WTC11 (cell line): ENCODE measurements around the gene HDAC6. TPM values are rescaled to one million over a fixed set of nuclear protein-coding genes. Genes with fewer than 3 reads are reported as not detected.

Experiments used
- ATAC-seq: fragments of 200-7000 bp; cut with Tn5 transposase; 2 replicates; pipeline ENCODE4 v1.10.0; 2021; ENCODE audit warnings: mild to moderate bottlenecking, moderate library complexity
- CTCF ChIA-PET: fragments of 300-600 bp; sonication (Branson Sonifier 250); formaldehyde crosslinking; loops from one replicate; lab custom pipeline; 2021; ENCODE audit warnings: antibody characterized with exemption; lab: Charles Lee
- POLR2A ChIA-PET: fragments of 350-600 bp; sonication (Branson Sonifier 250); formaldehyde crosslinking; loops from one replicate; lab custom pipeline; 2021; ENCODE audit warnings: antibody characterized with exemption; lab: Charles Lee
- DNase-seq: peaks from one replicate; pipeline ENCODE4 v3.0.0; 2021; ENCODE audit warnings: low spot score
- H3K27ac Mint-ChIP-seq: 2 replicates; pipeline ENCODE4 v1.8.0; 2021; ENCODE audit warnings: mixed read lengths
- H3K27me3 Mint-ChIP-seq: 2 replicates; pipeline ENCODE4 v1.8.0; 2021; ENCODE audit warnings: low read depth, mild to moderate bottlenecking, moderate library complexity, mixed read lengths
- H3K36me3 Mint-ChIP-seq: 2 replicates; pipeline ENCODE4 v1.8.0; 2021; ENCODE audit warnings: mixed read lengths
- H3K4me1 Mint-ChIP-seq: 2 replicates; pipeline ENCODE4 v1.8.0; 2022; ENCODE audit warnings: mixed read lengths
- H3K4me3 Mint-ChIP-seq: 2 replicates; pipeline ENCODE4 v1.8.0; 2021; ENCODE audit warnings: mild to moderate bottlenecking, moderate library complexity, mixed read lengths
- H3K9me3 Mint-ChIP-seq: 2 replicates; pipeline ENCODE4 v1.8.0; 2021; ENCODE audit warnings: mixed read lengths
- AFF4 ChIP-seq: sonication (generic); formaldehyde crosslinking; IDR thresholded peaks from 2 replicates; pipeline ENCODE4 v1.8.1; 2023; ENCODE audit warnings: mild to moderate bottlenecking, missing genetic modification reagents, borderline replicate concordance
- ATF2 ChIP-seq: sonication (generic); formaldehyde crosslinking; IDR thresholded peaks from 2 replicates; pipeline ENCODE4 v1.8.1; 2022; ENCODE audit warnings: low read depth, missing genetic modification reagents, borderline replicate concordance
- ATF3 ChIP-seq: sonication (generic); formaldehyde crosslinking; conservative IDR thresholded peaks from 2 replicates; pipeline ENCODE4 v1.8.1; 2022; ENCODE audit warnings: mild to moderate bottlenecking, missing genetic modification reagents
- CBFB ChIP-seq: sonication (generic); formaldehyde crosslinking; IDR thresholded peaks from 2 replicates; pipeline ENCODE4 v1.8.1; 2022; ENCODE audit warnings: mild to moderate bottlenecking, low read depth, missing genetic modification reagents
- E2F4 ChIP-seq: sonication (generic); formaldehyde crosslinking; IDR thresholded peaks from 2 replicates; pipeline ENCODE4 v1.8.1; 2022; ENCODE audit warnings: low read depth, mild to moderate bottlenecking, moderate library complexity, missing genetic modification reagents, borderline replicate concordance
- IRF2 ChIP-seq: sonication (generic); formaldehyde crosslinking; IDR thresholded peaks from 2 replicates; pipeline ENCODE4 v1.8.0; 2022; ENCODE audit warnings: low read depth, missing genetic modification reagents, borderline replicate concordance
- MAX ChIP-seq: sonication (generic); formaldehyde crosslinking; IDR thresholded peaks from 2 replicates; pipeline ENCODE4 v1.8.0; 2022; ENCODE audit warnings: mild to moderate bottlenecking, missing genetic modification reagents
- PREB ChIP-seq: sonication (generic); formaldehyde crosslinking; IDR thresholded peaks from 2 replicates; pipeline ENCODE4 v1.8.1; 2022; ENCODE audit warnings: mild to moderate bottlenecking, missing genetic modification reagents, moderate library complexity, borderline replicate concordance
- ZBTB43 ChIP-seq: sonication (generic); formaldehyde crosslinking; IDR thresholded peaks from 2 replicates; pipeline ENCODE4 v1.8.1; 2023; ENCODE audit warnings: mild to moderate bottlenecking, missing genetic modification reagents
- ZNF232 ChIP-seq: sonication (generic); formaldehyde crosslinking; IDR thresholded peaks from 2 replicates; pipeline ENCODE4 v1.8.0; 2022; ENCODE audit warnings: mild to moderate bottlenecking, missing genetic modification reagents
- ZNF317 ChIP-seq: sonication (generic); formaldehyde crosslinking; IDR thresholded peaks from 2 replicates; pipeline ENCODE4 v1.8.1; 2023; ENCODE audit warnings: low read depth, mild to moderate bottlenecking, moderate library complexity, missing genetic modification reagents, borderline replicate concordance
- ZNF532 ChIP-seq: fragments of 250-450 bp; sonication (Bioruptor Pico); IDR thresholded peaks from 2 replicates; pipeline ENCODE4 v1.9.0; 2021; ENCODE audit warnings: mild to moderate bottlenecking, borderline replicate concordance
- total RNA-seq: library from RNA; stranded (reverse); gene quantifications from 3 replicates; pipeline ENCODE4 v1.2.3, GENCODE V29; 2021

HDAC6 gene
- total RNA-seq, 1 experiment from 2014 or later: 58.5 TPM

GRCh38 chrX:48818098-48818497 lies 16.2 kb downstream of the HDAC6 start:
- Mint-ChIP-seq H3K4me1 (no peaks in the 10 kb centered on the region), H3K9me3 (no peaks in the 10 kb centered on the region), H3K27ac (no peak overlapping the region), H3K27me3 (no peaks in the 10 kb centered on the region), H3K4me3 (no peak overlapping the region), H3K36me3 (no peaks in the 10 kb centered on the region; the same call in 1 of the 2 replicates)
- CTCF ChIA-PET: no interaction called here
- POLR2A ChIA-PET: no interaction called here
- TF ChIP-seq MAX: no peak
- TF ChIP-seq AFF4: no peak
- no peak for TF ChIP-seq ZNF232 (CRISPR knock-in tag)
- TF ChIP-seq ZBTB43: no peak
- TF ChIP-seq ATF2 (CRISPR knock-in tag): no peak
- no peak for TF ChIP-seq E2F4 (CRISPR knock-in tag)
- no peak for TF ChIP-seq ATF3
- no peak for TF ChIP-seq IRF2 (CRISPR knock-in tag)
- no peak for TF ChIP-seq ZNF317 (CRISPR knock-in tag)
- no peak for TF ChIP-seq CBFB (CRISPR knock-in tag)
- TF ChIP-seq ZNF532 (CRISPR knock-in tag): no peak
- no peak for TF ChIP-seq PREB (CRISPR knock-in tag)
- DNase-seq: no peak
- ATAC-seq: no peak
